Endothelial cell of umbilical vein (primary cell): ENCODE data around the gene STRA8. TPM values are rescaled to one million over a fixed set of nuclear protein-coding genes. Genes with fewer than 3 reads are reported as not detected.

Experiments used
- BruUV-seq: library from RNA; stranded (reverse); fragments of 400-500 nt; replicated peaks from 2 replicates; lab custom pipeline; 2021; lab: Mats Ljungman, UMichigan
- CTCF ChIA-PET: fragments of 300-600, 350-600 bp; sonication (Branson Sonifier 250); formaldehyde crosslinking; loops from one replicate; lab custom pipeline; 2021; ENCODE audit warnings: antibody characterized with exemption, inconsistent platforms; lab: Charles Lee
- POLR2A ChIA-PET: fragments of 300-600, 350-600 bp; sonication (Branson Sonifier 250); formaldehyde crosslinking; loops from one replicate; lab custom pipeline; 2021; ENCODE audit warnings: antibody characterized with exemption, inconsistent platforms; lab: Charles Lee
- DNase-seq: peaks from one replicate; pipeline ENCODE4 v3.0.0-alpha.2; 2011; ENCODE audit warnings: low read depth, low spot score
- FAIRE-seq: peaks from 2 replicates; lab custom pipeline; 2011; peaks lifted over from hg19 to GRCh38; lab: Jason Lieb, UNC
- H2AFZ ChIP-seq: 2 replicates; pipeline ENCODE4 v1.6.0; 2012; ENCODE audit warnings: low read depth, low read length, control low read depth, inconsistent platforms
- H3K27ac ChIP-seq: 2 replicates; pipeline ENCODE4 v1.5.1; 2011; ENCODE audit warnings: low read depth, mild to moderate bottlenecking, control low read depth, low read length, moderate library complexity; ENCODE audit not compliant: insufficient read depth
- H3K27me3 ChIP-seq, 2 experiments: 2 replicates each; pipeline versions ENCODE4 v1.6.0 to v1.6.1; 2011; ENCODE audit warnings: low read length in 2 of 2, mixed read lengths in 1 of 2; ENCODE audit not compliant: control insufficient read depth in 2 of 2, insufficient read depth in 2 of 2
- H3K36me3 ChIP-seq, 2 experiments: 2 replicates in 1 of 2; 3 replicates in 1 of 2; pipeline ENCODE4 v1.5.1; 2011; ENCODE audit warnings: low read length in 2 of 2, mild to moderate bottlenecking in 1 of 2, moderate library complexity in 1 of 2; ENCODE audit not compliant: control insufficient read depth in 2 of 2, insufficient read depth in 2 of 2; ENCODE audit errors: extremely low read depth in 1 of 2
- H3K4me1 ChIP-seq: 3 replicates; pipeline ENCODE4 v1.5.1; 2011; ENCODE audit warnings: mild to moderate bottlenecking, low read length; ENCODE audit not compliant: control insufficient read depth, insufficient read depth; ENCODE audit errors: extremely low read depth
- H3K4me2 ChIP-seq: 2 replicates; pipeline ENCODE4 v1.6.1; 2011; ENCODE audit warnings: low read length, control low read depth, mixed read lengths; ENCODE audit not compliant: insufficient read depth
- H3K4me3 ChIP-seq, 3 experiments: fragments of 200-600 bp in 1 of 3; sonication (generic), shearing (Covaris generic) in 1 of 3; replicated peaks in 1 of 3; 2 replicates each; pipeline ENCODE4 v1.5.1; 2011 to 2016; ENCODE audit warnings: control low read depth in 3 of 3, low read length in 3 of 3, mild to moderate bottlenecking in 2 of 3, inconsistent platforms in 1 of 3, low read depth in 1 of 3, moderate library complexity in 1 of 3; ENCODE audit not compliant: insufficient read depth in 1 of 3
- H3K79me2 ChIP-seq: 2 replicates; pipeline ENCODE4 v1.6.0; 2012; ENCODE audit warnings: low read length, inconsistent platforms; ENCODE audit not compliant: control insufficient read depth, insufficient read depth
- H3K9ac ChIP-seq: replicated peaks from 2 replicates; pipeline ENCODE3; 2011; ENCODE audit warnings: low read length, control low read depth; ENCODE audit not compliant: insufficient read depth; ENCODE audit errors: extremely low read depth
- H3K9me1 ChIP-seq: replicated peaks from 3 replicates; pipeline ENCODE4 v1.6.0; 2011; ENCODE audit warnings: mild to moderate bottlenecking, low read length; ENCODE audit not compliant: control insufficient read depth, insufficient read depth; ENCODE audit errors: extremely low read depth
- H3K9me3 ChIP-seq: replicated peaks from 2 replicates; pipeline ENCODE4 v1.5.1; 2012; ENCODE audit warnings: low read length, inconsistent platforms; ENCODE audit not compliant: control insufficient read depth, insufficient read depth
- H4K20me1 ChIP-seq: replicated peaks from 2 replicates; pipeline ENCODE3; 2011; ENCODE audit warnings: mild to moderate bottlenecking, low read length; ENCODE audit not compliant: control insufficient read depth, insufficient read depth; ENCODE audit errors: extremely low read depth
- CTCF ChIP-seq, 2 donors: IDR thresholded peaks; 1 replicate in 1 of 2; 2 replicates in 1 of 2; pipeline ENCODE4 v1.5.1; 2011; ENCODE audit warnings: low read length in 2 of 2, mild to moderate bottlenecking in 2 of 2, moderate library complexity in 2 of 2, control low read depth in 1 of 2, inconsistent platforms in 1 of 2, low read depth in 1 of 2; ENCODE audit not compliant: insufficient read depth in 1 of 2; ENCODE audit errors: extremely low read depth in 1 of 2
- EZH2 ChIP-seq: IDR thresholded peaks from 2 replicates; pipeline ENCODE4 v1.6.1; 2012; ENCODE audit warnings: borderline replicate concordance, low read depth, mild to moderate bottlenecking, moderate library complexity, low read length, inconsistent platforms; ENCODE audit not compliant: severe bottlenecking
- FOS ChIP-seq: IDR thresholded peaks from 2 replicates; pipeline ENCODE4 v1.6.1; 2011; ENCODE audit warnings: mild to moderate bottlenecking, low read length, moderate library complexity, borderline replicate concordance; ENCODE audit not compliant: insufficient read depth
- GATA2 ChIP-seq: IDR thresholded peaks from 2 replicates; pipeline ENCODE4 v1.7.0; 2011; ENCODE audit warnings: low read depth, mild to moderate bottlenecking, moderate library complexity, mixed read lengths, low read length; ENCODE audit not compliant: insufficient read length, insufficient read depth
- JUN ChIP-seq: IDR thresholded peaks from 2 replicates; pipeline ENCODE4 v1.6.1; 2011; ENCODE audit warnings: borderline replicate concordance, low read depth; ENCODE audit not compliant: insufficient read length, insufficient read depth
- MAX ChIP-seq: IDR thresholded peaks from 2 replicates; pipeline ENCODE4 v1.6.1; 2011; ENCODE audit not compliant: insufficient read depth, insufficient read length
- MYC ChIP-seq: IDR thresholded peaks from one replicate; pipeline ENCODE4 v1.6.1; 2011; ENCODE audit warnings: mild to moderate bottlenecking, low read depth, low read length
- POLR2A ChIP-seq: IDR thresholded peaks from 2 replicates; pipeline ENCODE4 v1.6.1; 2012; ENCODE audit warnings: low read depth, mild to moderate bottlenecking, control low read depth, low read length
- POLR2AphosphoS5 ChIP-seq: IDR thresholded peaks from 2 replicates; pipeline ENCODE4 v1.6.1; 2012; ENCODE audit warnings: low read depth, mild to moderate bottlenecking, control low read depth, low read length, moderate library complexity; ENCODE audit not compliant: insufficient read depth
- dilution Hi-C: fragments of 300-500 bp; cut with MboI; formaldehyde crosslinking; loops from one replicate; pipeline ENCODE4 v1.15.0; 2019; ENCODE audit warnings: low sequenced_read_pairs; ENCODE audit not compliant: extremely low pct_ligation_motif_present
- intact Hi-C: fragments of 100-400 bp; cut with micrococcal nuclease; formaldehyde crosslinking; loops from one replicate; pipeline ENCODE4 v1.10.0; 2022
- polyA plus RNA-seq, 4 experiments: library from polyadenylated mRNA; depleted of rRNA in 3 of 4; stranded (reverse) in 3 of 4; unstranded in 1 of 4; fragments of >200 nt; gene quantifications; 2 replicates each; pipeline versions ENCODE4 v1.2.1 to v1.2.3, GENCODE V29; 2011 to 2012; ENCODE audit warnings: missing spikeins in 1 of 4
- total RNA-seq: library from RNA; stranded (reverse); gene quantifications from 2 replicates; pipeline ENCODE4 v1.2.3, GENCODE V29; 2021

STRA8 gene
- total and polyA plus RNA-seq, 2 donors (not counting 3 experiments of a cell fraction or from before 2014, with no cell fraction given) = not detected

GRCh38 chr7:135231686-135232085, 2.0 kb upstream of the STRA8 start:
- Histone ChIP-seq H3K9me1 (no peaks in the 10 kb centered on the region), H3K9ac (no peak overlapping the region), H3K27me3 (peaks cover 0 to 2% of the 10 kb centered on the region in 2 experiments), H3K79me2 (no peaks in the 10 kb centered on the region), H4K20me1 (no peaks in the 10 kb centered on the region), H3K4me3 (no peak overlapping the region), H3K4me2 (no peak overlapping the region), H3K27ac (no peak overlapping the region), H2AFZ (no peak overlapping the region), H3K36me3 (no peaks in the 10 kb centered on the region), H3K4me1 (no peaks in the 10 kb centered on the region), H3K9me3 (no peaks in the 10 kb centered on the region)
- FAIRE-seq = no peak
- intact Hi-C loops (no loop called here), dilution Hi-C loops (no loop called here)
- BruUV-seq = no TSS peak
- no peak for DNase-seq
- ChIA-PET CTCF (interaction anchor here (0.7 to 1.2 kb wide), 3 partner anchors 23 to 288 kb away, joined by 3 read pairs; no protein-coding TSS in a partner anchor), POLR2A (no interaction called here)
- TF ChIP-seq FOS = no peak
- TF ChIP-seq GATA2 = no peak

GRCh38 chr7:135232087-135232486, 1.6 kb upstream of the STRA8 start:
- ChIA-PET POLR2A (no interaction called here), CTCF (interaction anchor here (0.7 to 1.2 kb wide), 2 partner anchors 23 to 287 kb away, joined by 3 read pairs; no protein-coding TSS in a partner anchor)
- Histone ChIP-seq H3K79me2 (no peaks in the 10 kb centered on the region), H3K4me2 (no peak overlapping the region), H3K27ac (no peak overlapping the region), H3K9me1 (no peaks in the 10 kb centered on the region), H3K9me3 (no peaks in the 10 kb centered on the region), H3K36me3 (no peaks in the 10 kb centered on the region), H2AFZ (no peak overlapping the region), H3K4me1 (no peaks in the 10 kb centered on the region), H3K4me3 (no peak overlapping the region), H3K9ac (no peak overlapping the region), H3K27me3 (peaks cover 0 to 2% of the 10 kb centered on the region in 2 experiments), H4K20me1 (no peaks in the 10 kb centered on the region)
- intact Hi-C loops = no loop called here
- FAIRE-seq (no peak), DNase-seq (no peak)
- TF ChIP-seq FOS = no peak
- no peak for TF ChIP-seq EZH2
- no peak for TF ChIP-seq POLR2AphosphoS5
- TF ChIP-seq MYC = no peak
- no peak for TF ChIP-seq CTCF (IDR thresholded peaks at IDR 0.05; ENCODE audit: extremely low read depth in 1 of 2, insufficient read depth in 1 of 2, low read depth in 1 of 2, low read length in 2 of 2)
- TF ChIP-seq JUN = no peak
- TF ChIP-seq MAX = no peak
- no peak for TF ChIP-seq POLR2A
- TF ChIP-seq GATA2 = no peak
- dilution Hi-C loops = no loop called here
- no TSS peak for BruUV-seq
